HCT116 (cell line): Measurements from ENCODE around the gene RAD21L1. TPM values are rescaled to one million over a fixed set of nuclear protein-coding genes. Genes with fewer than 3 reads are reported as not detected.

Source experiments
- ATAC-seq: fragments of 200-7000 bp; cut with Tn5 transposase; 2 replicates; pipeline ENCODE4 v1.9.1; 2020; ENCODE audit warnings: mild to moderate bottlenecking, moderate library complexity
- BruUV-seq: library from RNA; stranded (reverse); fragments of 400-500 nt; replicated peaks from 2 replicates; lab custom pipeline; 2021; lab: Mats Ljungman, UMichigan
- CTCF ChIA-PET: fragments of 300-600 bp; sonication (Branson Sonifier 250); formaldehyde crosslinking; loops from one replicate; lab custom pipeline; 2021; ENCODE audit warnings: antibody characterized with exemption; lab: Charles Lee
- POLR2A ChIA-PET: fragments of 300-600, 350-600 bp; sonication (Branson Sonifier 250); formaldehyde crosslinking; loops from one replicate; lab custom pipeline; 2021; ENCODE audit warnings: antibody characterized with exemption; lab: Charles Lee
- RAD21 ChIA-PET, 2 experiments: fragments of 300-600 bp; sonication (Branson Sonifier 250); formaldehyde crosslinking; loops; one replicate each; lab custom pipeline; 2023; ENCODE audit warnings: low total read pairs in 2 of 2; ENCODE audit not compliant: uncharacterized antibody in 2 of 2, unreplicated experiment in 2 of 2, low non-redundant PET in 1 of 2; lab: Charles Lee
- DNase-seq: peaks from one replicate; pipeline ENCODE4 v3.0.0-alpha.2; 2010; ENCODE audit warnings: low read depth, low spot score
- H2AFZ ChIP-seq: fragments of 200-600 bp; shearing (Covaris generic), sonication (generic); 2 replicates; pipeline ENCODE4 v1.6.1; 2017; ENCODE audit warnings: low read depth, mixed run types, mixed read lengths, antibody characterized with exemption, low read length; ENCODE audit not compliant: poor library complexity, severe bottlenecking
- H3K27ac ChIP-seq: 2 replicates; pipeline ENCODE4 v1.5.1; 2012; ENCODE audit warnings: low read depth, low read length
- H3K27me3 ChIP-seq: fragments of 200-600 bp; sonication (generic); 2 replicates; pipeline ENCODE4 v1.6.1; 2016; ENCODE audit warnings: mixed run types, low read length, mixed read lengths; ENCODE audit not compliant: insufficient read depth
- H3K36me3 ChIP-seq, 2 experiments: fragments of 200-500 bp in 1 of 2; fragments of 200-600 bp in 1 of 2; sonication (Bioruptor generic) in 1 of 2; sonication (generic) in 1 of 2; 2 replicates each; pipeline versions ENCODE4 v1.5.1 to v1.6.1; 2014 to 2016; ENCODE audit warnings: low read length in 2 of 2, inconsistent platforms in 1 of 2, mixed read lengths in 1 of 2, mixed run types in 1 of 2; ENCODE audit not compliant: insufficient read depth in 2 of 2, control insufficient read depth in 1 of 2
- H3K4me1 ChIP-seq, 2 experiments: fragments of 200-600 bp in 1 of 2; sonication (generic) in 1 of 2; 2 replicates each; pipeline versions ENCODE4 v1.5.1 to v1.6.1; 2012 to 2017; ENCODE audit warnings: low read length in 2 of 2, inconsistent platforms in 1 of 2, mild to moderate bottlenecking in 1 of 2, mixed read lengths in 1 of 2, mixed run types in 1 of 2, moderate library complexity in 1 of 2; ENCODE audit not compliant: insufficient read depth in 2 of 2, control insufficient read depth in 1 of 2
- H3K4me2 ChIP-seq: fragments of 200-600 bp; sonication (generic); 2 replicates; pipeline ENCODE4 v1.6.1; 2017; ENCODE audit warnings: mixed run types, low read length, mixed read lengths
- H3K4me3 ChIP-seq, 2 experiments: fragments of 200-600 bp in 1 of 2; sonication (generic) in 1 of 2; replicated peaks in 1 of 2; 2 replicates each; pipeline ENCODE4 v1.5.1; 2011 to 2016; ENCODE audit warnings: low read length in 2 of 2, control low read depth in 1 of 2, low read depth in 1 of 2, mild to moderate bottlenecking in 1 of 2, mixed read lengths in 1 of 2, mixed run types in 1 of 2
- H3K79me2 ChIP-seq: fragments of 200-600 bp; sonication (generic); 2 replicates; pipeline ENCODE4 v1.6.1; 2017; ENCODE audit warnings: mild to moderate bottlenecking, mixed run types, low read length, moderate library complexity, mixed read lengths; ENCODE audit not compliant: insufficient read depth
- H3K9ac ChIP-seq: fragments of 200-600 bp; sonication (generic); 2 replicates; pipeline ENCODE4 v1.6.1; 2016; ENCODE audit warnings: low read length, mixed read lengths
- H3K9me2 ChIP-seq: fragments of 200-600 bp; sonication (generic), shearing (Covaris generic); 2 replicates; pipeline ENCODE4 v1.6.1; 2017; ENCODE audit warnings: mixed run types, mild to moderate bottlenecking, moderate library complexity; ENCODE audit not compliant: insufficient read depth
- H3K9me3 ChIP-seq, 2 experiments: fragments of 200-500 bp in 1 of 2; fragments of 200-600 bp in 1 of 2; sonication (Bioruptor generic) in 1 of 2; sonication (generic) in 1 of 2; 2 replicates each; pipeline ENCODE4 v1.6.1; 2014 to 2017; ENCODE audit warnings: low read length in 2 of 2, mixed read lengths in 2 of 2, inconsistent platforms in 1 of 2, low read depth in 1 of 2, mild to moderate bottlenecking in 1 of 2, mixed run types in 1 of 2, moderate library complexity in 1 of 2; ENCODE audit not compliant: control insufficient read depth in 1 of 2, insufficient read depth in 1 of 2
- H4K20me1 ChIP-seq: fragments of 200-600 bp; sonication (generic), shearing (Covaris generic); 2 replicates; pipeline ENCODE4 v1.6.1; 2017; ENCODE audit warnings: mixed run types, mild to moderate bottlenecking, moderate library complexity; ENCODE audit not compliant: insufficient read depth
- CBX3 ChIP-seq: IDR thresholded peaks from 2 replicates; pipeline ENCODE4 v1.6.1; 2012; ENCODE audit warnings: low read depth
- CEBPB ChIP-seq: IDR thresholded peaks from 2 replicates; pipeline ENCODE4 v1.6.1; 2012; ENCODE audit warnings: low read depth
- CTCF ChIP-seq, 3 experiments: fragments of 200-600 bp in 1 of 3; sonication (generic) in 1 of 3; IDR thresholded peaks in 2 of 3; conservative IDR thresholded peaks in 1 of 3; 2 replicates each; pipeline ENCODE4 v1.5.1; 2012 to 2017; ENCODE audit warnings: low read depth in 2 of 3, low read length in 2 of 3, antibody characterized with exemption in 1 of 3, borderline replicate concordance in 1 of 3, control low read depth in 1 of 3, mild to moderate bottlenecking in 1 of 3, mixed read lengths in 1 of 3, mixed run types in 1 of 3, moderate library complexity in 1 of 3; ENCODE audit not compliant: insufficient read depth in 1 of 3
- ELF1 ChIP-seq: IDR thresholded peaks from 2 replicates; pipeline ENCODE4 v1.6.1; 2012; ENCODE audit warnings: low read depth, borderline replicate concordance
- EZH2phosphoT487 ChIP-seq: fragments of 200-600 bp; IDR thresholded peaks from 2 replicates; pipeline ENCODE4 v1.6.1; 2018; ENCODE audit warnings: antibody characterized with exemption, borderline replicate concordance
- JUND ChIP-seq: IDR thresholded peaks from 2 replicates; pipeline ENCODE4 v1.6.1; 2012
- MAX ChIP-seq: IDR thresholded peaks from 2 replicates; pipeline ENCODE4 v1.6.1; 2012
- POLR2AphosphoS5 ChIP-seq: IDR thresholded peaks from 2 replicates; pipeline ENCODE4 v1.6.1; 2011; ENCODE audit warnings: mild to moderate bottlenecking, low read depth, low read length, moderate library complexity
- SP1 ChIP-seq: IDR thresholded peaks from 2 replicates; pipeline ENCODE4 v1.6.1; 2012; ENCODE audit warnings: low read depth
- SRF ChIP-seq: IDR thresholded peaks from 2 replicates; pipeline ENCODE4 v1.6.1; 2012; ENCODE audit warnings: low read depth
- TCF7L2 ChIP-seq: IDR thresholded peaks from 2 replicates; pipeline ENCODE4 v1.7.0; 2011; ENCODE audit warnings: borderline replicate concordance, inconsistent platforms; ENCODE audit not compliant: insufficient read depth, insufficient read length; ENCODE audit errors: extremely low read depth
- intact Hi-C: fragments of 100-400 bp; cut with micrococcal nuclease; formaldehyde crosslinking; loops from 2 replicates; pipeline ENCODE4 v1.10.0; 2022
- total RNA-seq: library from RNA; stranded (reverse); gene quantifications from one replicate; pipeline ENCODE4 v1.2.1, GENCODE V29; 2021; ENCODE audit not compliant: unreplicated experiment
- TF ChIP-seq, protein P1 (sequence below): IDR thresholded peaks from 2 replicates; pipeline ENCODE4 v1.6.1; 2012; ENCODE audit warnings: low read depth

RAD21L1 gene
- total RNA-seq, 1 experiment from 2014 or later = 0.17 TPM

- H3K9me2 ChIP-seq = no peaks in the 10 kb centered on the region
- no peak overlapping the region for H3K4me2 ChIP-seq
- no peak for ATAC-seq
- no peak overlapping the region for H3K9ac ChIP-seq
- H3K79me2 ChIP-seq = no peaks in the 10 kb centered on the region
- TF ChIP-seq MAX (no peak), POLR2AphosphoS5 (no peak), CTCF (IDR thresholded peaks at IDR 0.05 in 2 of 3, conservative IDR thresholded peaks at IDR 0.05 in 1 of 3; ENCODE audit: borderline replicate concordance in 1 of 3, insufficient read depth in 1 of 3, low read depth in 2 of 3, low read length in 2 of 3) (no peak), SRF (no peak), CBX3 (no peak), EZH2phosphoT487 (no peak), SP1 (no peak), ELF1 (no peak), CEBPB (no peak), TCF7L2 (no peak), JUND (no peak)
- TF ChIP-seq, protein P1, sequence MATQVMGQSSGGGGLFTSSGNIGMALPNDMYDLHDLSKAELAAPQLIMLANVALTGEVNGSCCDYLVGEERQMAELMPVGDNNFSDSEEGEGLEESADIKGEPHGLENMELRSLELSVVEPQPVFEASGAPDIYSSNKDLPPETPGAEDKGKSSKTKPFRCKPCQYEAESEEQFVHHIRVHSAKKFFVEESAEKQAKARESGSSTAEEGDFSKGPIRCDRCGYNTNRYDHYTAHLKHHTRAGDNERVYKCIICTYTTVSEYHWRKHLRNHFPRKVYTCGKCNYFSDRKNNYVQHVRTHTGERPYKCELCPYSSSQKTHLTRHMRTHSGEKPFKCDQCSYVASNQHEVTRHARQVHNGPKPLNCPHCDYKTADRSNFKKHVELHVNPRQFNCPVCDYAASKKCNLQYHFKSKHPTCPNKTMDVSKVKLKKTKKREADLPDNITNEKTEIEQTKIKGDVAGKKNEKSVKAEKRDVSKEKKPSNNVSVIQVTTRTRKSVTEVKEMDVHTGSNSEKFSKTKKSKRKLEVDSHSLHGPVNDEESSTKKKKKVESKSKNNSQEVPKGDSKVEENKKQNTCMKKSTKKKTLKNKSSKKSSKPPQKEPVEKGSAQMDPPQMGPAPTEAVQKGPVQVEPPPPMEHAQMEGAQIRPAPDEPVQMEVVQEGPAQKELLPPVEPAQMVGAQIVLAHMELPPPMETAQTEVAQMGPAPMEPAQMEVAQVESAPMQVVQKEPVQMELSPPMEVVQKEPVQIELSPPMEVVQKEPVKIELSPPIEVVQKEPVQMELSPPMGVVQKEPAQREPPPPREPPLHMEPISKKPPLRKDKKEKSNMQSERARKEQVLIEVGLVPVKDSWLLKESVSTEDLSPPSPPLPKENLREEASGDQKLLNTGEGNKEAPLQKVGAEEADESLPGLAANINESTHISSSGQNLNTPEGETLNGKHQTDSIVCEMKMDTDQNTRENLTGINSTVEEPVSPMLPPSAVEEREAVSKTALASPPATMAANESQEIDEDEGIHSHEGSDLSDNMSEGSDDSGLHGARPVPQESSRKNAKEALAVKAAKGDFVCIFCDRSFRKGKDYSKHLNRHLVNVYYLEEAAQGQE = no peak
- TF ChIP-seq, all 23 proteins: peak for 0
- ChIA-PET RAD21 (no interaction called here), CTCF (no interaction called here), POLR2A (no interaction called here)
- H3K9me3 ChIP-seq = no peaks in the 10 kb centered on the region
- no peak for DNase-seq
- no peaks in the 10 kb centered on the region for H4K20me1 ChIP-seq
- no peak overlapping the region for H2AFZ ChIP-seq
- BruUV-seq = no TSS peak
- intact Hi-C loops = no loop called here
- peaks cover 0 to 7% of the 10 kb centered on the region in 2 experiments; a peak in 1 of 4 replicates for H3K4me1 ChIP-seq
- H3K4me3 ChIP-seq = no peak overlapping the region
- H3K27ac ChIP-seq = no peak overlapping the region
- no peaks in the 10 kb centered on the region for H3K36me3 ChIP-seq
- H3K27me3 ChIP-seq = no peaks in the 10 kb centered on the region
Measured at GRCh38 chr20:1277529-1278322, 51.9 kb downstream of the RAD21L1 start.
